ENCODE measurements around the gene PADI4.
A peak's percentile ranks its signal among the peaks of the same experiment; 100 is the strongest.
"Not testable (repeated sequence)": the region's sequence is repeated elsewhere in the genome, so short reads cannot be mapped to it uniquely, and the experiment has no call there.

Gene PADI4

GRCh38 chr1:17397910-17398695 lies 90.1 kb downstream of the PADI4 start:
- DNase-seq (ENCODE audit: low spot score): no peak

- DNase-seq (ENCODE audit: low spot score): no peak
Observed at GRCh38 chr1:17400725-17401341, 92.8 kb downstream of the PADI4 start.

- DNase-seq (ENCODE audit: low spot score): no peak
Observed at GRCh38 chr1:17401841-17402240, 93.8 kb downstream of the PADI4 start.

- DNase-seq (ENCODE audit: low spot score): no peak
Observed at GRCh38 chr1:17403081-17403480, 95.1 kb downstream of the PADI4 start.

GRCh38 chr1:17404034-17404684 lies 96.2 kb downstream of the PADI4 start:
- DNase-seq (ENCODE audit: low spot score): no peak

GRCh38 chr1:17404820-17405219 lies 96.8 kb downstream of the PADI4 start:
- no peak for DNase-seq (ENCODE audit: low spot score)

GRCh38 chr1:17405898-17406759 lies 98.1 kb downstream of the PADI4 start:
- DNase-seq (ENCODE audit: low spot score): peak; percentile 40

GRCh38 chr1:17406760-17407475 lies 98.9 kb downstream of the PADI4 start:
- not testable (repeated sequence) for DNase-seq (ENCODE audit: low spot score)

GRCh38 chr1:17407786-17408514 lies 100.0 kb downstream of the PADI4 start:
- not testable (repeated sequence) for DNase-seq (ENCODE audit: low spot score)

- no peak for DNase-seq (ENCODE audit: low spot score)
Observed at GRCh38 chr1:17409391-17409811, 101.4 kb downstream of the PADI4 start.

- no peak for DNase-seq (ENCODE audit: low spot score)
Observed at GRCh38 chr1:17412093-17412870, 104.3 kb downstream of the PADI4 start.
